ENCODE data around the gene IRF8.
"Not testable (repeated sequence)": the region's sequence is repeated elsewhere in the genome, so short reads cannot be mapped to it uniquely, and the experiment has no call there.

Gene IRF8

GRCh38 chr16:85940214-85940613 lies 41.3 kb downstream of the IRF8 start:
- FAIRE-seq, result no peak

GRCh38 chr16:85941863-85942644 lies 43.1 kb downstream of the IRF8 start:
- FAIRE-seq, result no peak

- FAIRE-seq, result not testable (repeated sequence)
Measured at GRCh38 chr16:85942659-85943058, 43.7 kb downstream of the IRF8 start.

- FAIRE-seq, result no peak
Measured at GRCh38 chr16:85943711-85944110, 44.7 kb downstream of the IRF8 start.

GRCh38 chr16:85944572-85945423 lies 45.8 kb downstream of the IRF8 start:
- no peak for FAIRE-seq

GRCh38 chr16:85945424-85945751 lies 46.4 kb downstream of the IRF8 start:
- no peak for FAIRE-seq

GRCh38 chr16:85946541-85947124 lies 47.7 kb downstream of the IRF8 start:
- FAIRE-seq, result no peak

- FAIRE-seq, result no peak
Measured at GRCh38 chr16:85947230-85948137, 48.5 kb downstream of the IRF8 start.

GRCh38 chr16:85948138-85948509 lies 49.2 kb downstream of the IRF8 start:
- no peak for FAIRE-seq

- no peak for FAIRE-seq
Measured at GRCh38 chr16:85948616-85949265, 49.8 kb downstream of the IRF8 start.

- no peak for FAIRE-seq
Measured at GRCh38 chr16:85950136-85950918, 51.4 kb downstream of the IRF8 start.

- FAIRE-seq, result no peak
Measured at GRCh38 chr16:85952197-85952596, 53.2 kb downstream of the IRF8 start.

- no peak for FAIRE-seq
Measured at GRCh38 chr16:85952811-85953210, 53.8 kb downstream of the IRF8 start.

GRCh38 chr16:85954927-85955519 lies 56.1 kb downstream of the IRF8 start:
- FAIRE-seq, result no peak

GRCh38 chr16:85955566-85955965 lies 56.6 kb downstream of the IRF8 start:
- FAIRE-seq, result no peak

- no peak for FAIRE-seq
Measured at GRCh38 chr16:85956426-85956825, 57.5 kb downstream of the IRF8 start.

- FAIRE-seq, result no peak
Measured at GRCh38 chr16:85958731-85959130, 59.8 kb downstream of the IRF8 start.

- FAIRE-seq, result no peak
Measured at GRCh38 chr16:85959686-85960085, 60.7 kb downstream of the IRF8 start.

- no peak for FAIRE-seq
Measured at GRCh38 chr16:85960486-85961046, 61.6 kb downstream of the IRF8 start.

All from A204.1 (cell line).